ENCODE results near the gene ERBB4. TPM values are rescaled to one million over a fixed set of nuclear protein-coding genes. Genes with fewer than 3 reads are reported as not detected.

Gene ERBB4
- total RNA-seq, 1 experiment from 2014 or later, result 0.15 TPM

GRCh38 chr2:211437396-211437795 lies 1101.2 kb downstream of the ERBB4 start:
- Histone ChIP-seq H3K36me3 (ENCODE audit: control insufficient read depth, insufficient read depth, low read length) (no peaks in the 10 kb centered on the region), H3K27me3 (ENCODE audit: control insufficient read depth, insufficient read depth, low read length) (no peaks in the 10 kb centered on the region), H3K4me3 (ENCODE audit: low read depth in 2 of 2, low read length in 2 of 2) (no peak overlapping the region), H3K9me3 (ENCODE audit: control insufficient read depth, insufficient read depth, low read depth, low read length) (no peaks in the 10 kb centered on the region), H3K4me1 (ENCODE audit: control insufficient read depth, insufficient read depth, low read length) (no peaks in the 10 kb centered on the region), H3K27ac (ENCODE audit: low read length) (no peak overlapping the region)
- in situ Hi-C loops (cut with HindIII; ENCODE audit: low pct_unique_long_range_greater_than_20kb, low sequenced_read_pairs), result no loop called here
- BruUV-seq (replicated peaks), result no TSS peak
- no peak for ATAC-seq
- POLR2A ChIA-PET, result no interaction called here
- no peak for TF ChIP-seq REST (IDR thresholded peaks at IDR 0.05; ENCODE audit: insufficient read depth in 1 of 2, low read depth in 2 of 2, low read length in 1 of 2)
- TF ChIP-seq CTCF (IDR thresholded peaks at IDR 0.05), result no peak
- no peak for TF ChIP-seq SIN3A (IDR thresholded peaks at IDR 0.05; ENCODE audit: borderline replicate concordance, insufficient read depth, low read depth, low read length)
- no peak for TF ChIP-seq POLR2AphosphoS5 (IDR thresholded peaks at IDR 0.05; ENCODE audit: low read depth, low read length)
- no peak for TF ChIP-seq TCF7L2 (IDR thresholded peaks at IDR 0.05; ENCODE audit: low read depth, low read length)
- intact Hi-C loops (cut with micrococcal nuclease; ENCODE audit: unreplicated experiment), result no loop called here
- DNase-seq (ENCODE audit: low read depth, low spot score), result no peak
- CTCF ChIA-PET, result no interaction called here

GRCh38 chr2:211436182-211436581 lies 1102.4 kb downstream of the ERBB4 start:
- no TSS peak for BruUV-seq (replicated peaks)

More at GRCh38 chr2:211436182-211436581, 1102.4 kb downstream of the ERBB4 start:
- ATAC-seq (no peak), DNase-seq (ENCODE audit: low read depth, low spot score) (no peak)
- no peaks in the 10 kb centered on the region for H3K9me3 ChIP-seq (ENCODE audit: control insufficient read depth, insufficient read depth, low read depth, low read length)
- H3K27ac ChIP-seq (ENCODE audit: low read length), result no peak overlapping the region
- TF ChIP-seq POLR2AphosphoS5 (IDR thresholded peaks at IDR 0.05; ENCODE audit: low read depth, low read length) (no peak), CTCF (IDR thresholded peaks at IDR 0.05) (no peak), TCF7L2 (IDR thresholded peaks at IDR 0.05; ENCODE audit: low read depth, low read length) (no peak)
- H3K4me1 ChIP-seq (ENCODE audit: control insufficient read depth, insufficient read depth, low read length), result no peaks in the 10 kb centered on the region
- intact Hi-C loops (cut with micrococcal nuclease; ENCODE audit: unreplicated experiment) (no loop called here), in situ Hi-C loops (cut with HindIII; ENCODE audit: low pct_unique_long_range_greater_than_20kb, low sequenced_read_pairs) (no loop called here)
- H3K36me3 ChIP-seq (ENCODE audit: control insufficient read depth, insufficient read depth, low read length), result no peaks in the 10 kb centered on the region
- CTCF ChIA-PET, result no interaction called here
- H3K27me3 ChIP-seq (ENCODE audit: control insufficient read depth, insufficient read depth, low read length), result no peaks in the 10 kb centered on the region
- POLR2A ChIA-PET, result no interaction called here
- no peak overlapping the region for H3K4me3 ChIP-seq (ENCODE audit: low read depth in 2 of 2, low read length in 2 of 2)
